HCT116 (cell line): ENCODE data around the gene RAB27B. TPM values are rescaled to one million over a fixed set of nuclear protein-coding genes. Genes with fewer than 3 reads are reported as not detected.

Experiments
- ATAC-seq: fragments of 200-7000 bp; cut with Tn5 transposase; 2 replicates; pipeline ENCODE4 v1.9.1; 2020; ENCODE audit warnings: mild to moderate bottlenecking, moderate library complexity
- BruUV-seq: library from RNA; stranded (reverse); fragments of 400-500 nt; replicated peaks from 2 replicates; lab custom pipeline; 2021; lab: Mats Ljungman, UMichigan
- CTCF ChIA-PET: fragments of 300-600 bp; sonication (Branson Sonifier 250); formaldehyde crosslinking; loops from one replicate; lab custom pipeline; 2021; ENCODE audit warnings: antibody characterized with exemption; lab: Charles Lee
- POLR2A ChIA-PET: fragments of 300-600, 350-600 bp; sonication (Branson Sonifier 250); formaldehyde crosslinking; loops from one replicate; lab custom pipeline; 2021; ENCODE audit warnings: antibody characterized with exemption; lab: Charles Lee
- RAD21 ChIA-PET, 2 experiments: fragments of 300-600 bp; sonication (Branson Sonifier 250); formaldehyde crosslinking; loops; one replicate each; lab custom pipeline; 2023; ENCODE audit warnings: low total read pairs in 2 of 2; ENCODE audit not compliant: uncharacterized antibody in 2 of 2, unreplicated experiment in 2 of 2, low non-redundant PET in 1 of 2; lab: Charles Lee
- DNase-seq: peaks from one replicate; pipeline ENCODE4 v3.0.0-alpha.2; 2010; ENCODE audit warnings: low read depth, low spot score
- H2AFZ ChIP-seq: fragments of 200-600 bp; shearing (Covaris generic), sonication (generic); 2 replicates; pipeline ENCODE4 v1.6.1; 2017; ENCODE audit warnings: low read depth, mixed run types, mixed read lengths, antibody characterized with exemption, low read length; ENCODE audit not compliant: poor library complexity, severe bottlenecking
- H3K27ac ChIP-seq: 2 replicates; pipeline ENCODE4 v1.5.1; 2012; ENCODE audit warnings: low read depth, low read length
- H3K27me3 ChIP-seq: fragments of 200-600 bp; sonication (generic); 2 replicates; pipeline ENCODE4 v1.6.1; 2016; ENCODE audit warnings: mixed run types, low read length, mixed read lengths; ENCODE audit not compliant: insufficient read depth
- H3K36me3 ChIP-seq, 2 experiments: fragments of 200-500 bp in 1 of 2; fragments of 200-600 bp in 1 of 2; sonication (Bioruptor generic) in 1 of 2; sonication (generic) in 1 of 2; 2 replicates each; pipeline versions ENCODE4 v1.5.1 to v1.6.1; 2014 to 2016; ENCODE audit warnings: low read length in 2 of 2, inconsistent platforms in 1 of 2, mixed read lengths in 1 of 2, mixed run types in 1 of 2; ENCODE audit not compliant: insufficient read depth in 2 of 2, control insufficient read depth in 1 of 2
- H3K4me1 ChIP-seq, 2 experiments: fragments of 200-600 bp in 1 of 2; sonication (generic) in 1 of 2; 2 replicates each; pipeline versions ENCODE4 v1.5.1 to v1.6.1; 2012 to 2017; ENCODE audit warnings: low read length in 2 of 2, inconsistent platforms in 1 of 2, mild to moderate bottlenecking in 1 of 2, mixed read lengths in 1 of 2, mixed run types in 1 of 2, moderate library complexity in 1 of 2; ENCODE audit not compliant: insufficient read depth in 2 of 2, control insufficient read depth in 1 of 2
- H3K4me2 ChIP-seq: fragments of 200-600 bp; sonication (generic); 2 replicates; pipeline ENCODE4 v1.6.1; 2017; ENCODE audit warnings: mixed run types, low read length, mixed read lengths
- H3K4me3 ChIP-seq, 2 experiments: fragments of 200-600 bp in 1 of 2; sonication (generic) in 1 of 2; replicated peaks in 1 of 2; 2 replicates each; pipeline ENCODE4 v1.5.1; 2011 to 2016; ENCODE audit warnings: low read length in 2 of 2, control low read depth in 1 of 2, low read depth in 1 of 2, mild to moderate bottlenecking in 1 of 2, mixed read lengths in 1 of 2, mixed run types in 1 of 2
- H3K79me2 ChIP-seq: fragments of 200-600 bp; sonication (generic); 2 replicates; pipeline ENCODE4 v1.6.1; 2017; ENCODE audit warnings: mild to moderate bottlenecking, mixed run types, low read length, moderate library complexity, mixed read lengths; ENCODE audit not compliant: insufficient read depth
- H3K9ac ChIP-seq: fragments of 200-600 bp; sonication (generic); 2 replicates; pipeline ENCODE4 v1.6.1; 2016; ENCODE audit warnings: low read length, mixed read lengths
- H3K9me2 ChIP-seq: fragments of 200-600 bp; sonication (generic), shearing (Covaris generic); 2 replicates; pipeline ENCODE4 v1.6.1; 2017; ENCODE audit warnings: mixed run types, mild to moderate bottlenecking, moderate library complexity; ENCODE audit not compliant: insufficient read depth
- H3K9me3 ChIP-seq, 2 experiments: fragments of 200-500 bp in 1 of 2; fragments of 200-600 bp in 1 of 2; sonication (Bioruptor generic) in 1 of 2; sonication (generic) in 1 of 2; 2 replicates each; pipeline ENCODE4 v1.6.1; 2014 to 2017; ENCODE audit warnings: low read length in 2 of 2, mixed read lengths in 2 of 2, inconsistent platforms in 1 of 2, low read depth in 1 of 2, mild to moderate bottlenecking in 1 of 2, mixed run types in 1 of 2, moderate library complexity in 1 of 2; ENCODE audit not compliant: control insufficient read depth in 1 of 2, insufficient read depth in 1 of 2
- H4K20me1 ChIP-seq: fragments of 200-600 bp; sonication (generic), shearing (Covaris generic); 2 replicates; pipeline ENCODE4 v1.6.1; 2017; ENCODE audit warnings: mixed run types, mild to moderate bottlenecking, moderate library complexity; ENCODE audit not compliant: insufficient read depth
- EZH2phosphoT487 ChIP-seq: fragments of 200-600 bp; IDR thresholded peaks from 2 replicates; pipeline ENCODE4 v1.6.1; 2018; ENCODE audit warnings: antibody characterized with exemption, borderline replicate concordance
- FOSL1 ChIP-seq: IDR thresholded peaks from 2 replicates; pipeline ENCODE4 v1.6.1; 2012; ENCODE audit warnings: low read depth
- JUND ChIP-seq: IDR thresholded peaks from 2 replicates; pipeline ENCODE4 v1.6.1; 2012
- POLR2A ChIP-seq: IDR thresholded peaks from 2 replicates; pipeline ENCODE4 v1.7.0; 2011; ENCODE audit warnings: borderline replicate concordance; ENCODE audit not compliant: insufficient read depth, insufficient read length; ENCODE audit errors: extremely low read depth
- POLR2AphosphoS5 ChIP-seq: IDR thresholded peaks from 2 replicates; pipeline ENCODE4 v1.6.1; 2011; ENCODE audit warnings: mild to moderate bottlenecking, low read depth, low read length, moderate library complexity
- RAD21 ChIP-seq: IDR thresholded peaks from 2 replicates; pipeline ENCODE4 v1.6.1; 2012; ENCODE audit warnings: low read depth, mild to moderate bottlenecking
- YY1 ChIP-seq: IDR thresholded peaks from 2 replicates; pipeline ENCODE4 v1.6.1; 2011; ENCODE audit warnings: low read length, low read depth, moderate library complexity, mild to moderate bottlenecking; ENCODE audit not compliant: insufficient replicate concordance; ENCODE audit errors: extremely low read depth
- ZNF274 ChIP-seq: fragments of 200-500 bp; sonication (Bioruptor generic); IDR thresholded peaks from 2 replicates; pipeline ENCODE4 v1.6.1; 2014; ENCODE audit warnings: mild to moderate bottlenecking, low read depth, low read length, inconsistent platforms
- intact Hi-C: fragments of 100-400 bp; cut with micrococcal nuclease; formaldehyde crosslinking; loops from 2 replicates; pipeline ENCODE4 v1.10.0; 2022
- total RNA-seq: library from RNA; stranded (reverse); gene quantifications from one replicate; pipeline ENCODE4 v1.2.1, GENCODE V29; 2021; ENCODE audit not compliant: unreplicated experiment
- TF ChIP-seq, protein P1 (sequence below), 3 experiments: fragments of 200-600 bp in 1 of 3; sonication (generic) in 1 of 3; IDR thresholded peaks in 2 of 3; conservative IDR thresholded peaks in 1 of 3; 2 replicates each; pipeline ENCODE4 v1.5.1; 2012 to 2017; ENCODE audit warnings: low read depth in 2 of 3, low read length in 2 of 3, antibody characterized with exemption in 1 of 3, borderline replicate concordance in 1 of 3, control low read depth in 1 of 3, mild to moderate bottlenecking in 1 of 3, mixed read lengths in 1 of 3, mixed run types in 1 of 3, moderate library complexity in 1 of 3; ENCODE audit not compliant: insufficient read depth in 1 of 3

RAB27B gene
- total RNA-seq, 1 experiment from 2014 or later = 2.2 TPM

- H4K20me1 ChIP-seq = no peaks in the 10 kb centered on the region
- no peaks in the 10 kb centered on the region for H3K36me3 ChIP-seq
- no peak for DNase-seq
- H3K9me3 ChIP-seq = no peaks in the 10 kb centered on the region
- no peak overlapping the region for H2AFZ ChIP-seq
- H3K27me3 ChIP-seq = no peaks in the 10 kb centered on the region
- no TSS peak for BruUV-seq
- no peaks in the 10 kb centered on the region for H3K79me2 ChIP-seq
- no peak overlapping the region for H3K9ac ChIP-seq
- POLR2A ChIA-PET = no interaction called here
- no peak overlapping the region for H3K27ac ChIP-seq
- H3K4me1 ChIP-seq = no peaks in the 10 kb centered on the region
- no peaks in the 10 kb centered on the region for H3K9me2 ChIP-seq
- ATAC-seq = no peak
- H3K4me3 ChIP-seq = no peak overlapping the region
- no peak overlapping the region for H3K4me2 ChIP-seq
- CTCF ChIA-PET = no interaction called here
- TF ChIP-seq JUND (no peak), ZNF274 (no peak), POLR2A (no peak), POLR2AphosphoS5 (no peak), RAD21 (no peak), YY1 (no peak), FOSL1 (no peak), EZH2phosphoT487 (no peak)
- TF ChIP-seq, protein P1, sequence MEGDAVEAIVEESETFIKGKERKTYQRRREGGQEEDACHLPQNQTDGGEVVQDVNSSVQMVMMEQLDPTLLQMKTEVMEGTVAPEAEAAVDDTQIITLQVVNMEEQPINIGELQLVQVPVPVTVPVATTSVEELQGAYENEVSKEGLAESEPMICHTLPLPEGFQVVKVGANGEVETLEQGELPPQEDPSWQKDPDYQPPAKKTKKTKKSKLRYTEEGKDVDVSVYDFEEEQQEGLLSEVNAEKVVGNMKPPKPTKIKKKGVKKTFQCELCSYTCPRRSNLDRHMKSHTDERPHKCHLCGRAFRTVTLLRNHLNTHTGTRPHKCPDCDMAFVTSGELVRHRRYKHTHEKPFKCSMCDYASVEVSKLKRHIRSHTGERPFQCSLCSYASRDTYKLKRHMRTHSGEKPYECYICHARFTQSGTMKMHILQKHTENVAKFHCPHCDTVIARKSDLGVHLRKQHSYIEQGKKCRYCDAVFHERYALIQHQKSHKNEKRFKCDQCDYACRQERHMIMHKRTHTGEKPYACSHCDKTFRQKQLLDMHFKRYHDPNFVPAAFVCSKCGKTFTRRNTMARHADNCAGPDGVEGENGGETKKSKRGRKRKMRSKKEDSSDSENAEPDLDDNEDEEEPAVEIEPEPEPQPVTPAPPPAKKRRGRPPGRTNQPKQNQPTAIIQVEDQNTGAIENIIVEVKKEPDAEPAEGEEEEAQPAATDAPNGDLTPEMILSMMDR (IDR thresholded peaks at IDR 0.05 in 2 of 3, conservative IDR thresholded peaks at IDR 0.05 in 1 of 3; ENCODE audit: borderline replicate concordance in 1 of 3, insufficient read depth in 1 of 3, low read depth in 2 of 3, low read length in 2 of 3) = no peak
- intact Hi-C loops = no loop called here
- RAD21 ChIA-PET = no interaction called here
Measured at GRCh38 chr18:54882318-54882717, 54.0 kb downstream of the RAB27B start.
